ENCODE results near the gene HOXC12.

The HOXC12 gene

GRCh38 chr12:53940443-53941014 is 14.2 kb upstream of the HOXC12 start:
- DNase-seq (ENCODE audit: low read depth in 2 of 2) = no peak

- DNase-seq (ENCODE audit: low read depth in 2 of 2) = no peak
These were observed 13.5 kb upstream of the HOXC12 start for GRCh38 chr12:53941187-53941586.

- no peak for DNase-seq (ENCODE audit: low read depth in 2 of 2)
These were observed 13.0 kb upstream of the HOXC12 start for GRCh38 chr12:53941750-53942149.

- DNase-seq (ENCODE audit: low read depth in 2 of 2) = no peak
These were observed 12.2 kb upstream of the HOXC12 start for GRCh38 chr12:53942467-53942997.

GRCh38 chr12:53944209-53944608 is 10.5 kb upstream of the HOXC12 start:
- DNase-seq (ENCODE audit: low read depth in 2 of 2) = no peak

- no peak for DNase-seq (ENCODE audit: low read depth in 2 of 2)
These were observed 9.5 kb upstream of the HOXC12 start for GRCh38 chr12:53944907-53945847.

GRCh38 chr12:53947743-53948142 is 7.0 kb upstream of the HOXC12 start:
- DNase-seq (ENCODE audit: low read depth in 2 of 2) = no peak

- DNase-seq (ENCODE audit: low read depth in 2 of 2) = no peak
These were observed 5.8 kb upstream of the HOXC12 start for GRCh38 chr12:53948650-53949593.

- DNase-seq (ENCODE audit: low read depth in 2 of 2) = no peak
These were observed 4.9 kb upstream of the HOXC12 start for GRCh38 chr12:53949631-53950436.

- no peak for DNase-seq (ENCODE audit: low read depth in 2 of 2)
These were observed 4.3 kb upstream of the HOXC12 start for GRCh38 chr12:53950437-53950773.

- no peak for DNase-seq (ENCODE audit: low read depth in 2 of 2)
These were observed 3.7 kb upstream of the HOXC12 start for GRCh38 chr12:53950789-53951576.

- DNase-seq (ENCODE audit: low read depth in 2 of 2) = no peak
These were observed 2.9 kb upstream of the HOXC12 start for GRCh38 chr12:53951577-53952334.

- DNase-seq (ENCODE audit: low read depth in 2 of 2) = no peak
These were observed 2.4 kb upstream of the HOXC12 start for GRCh38 chr12:53952335-53952694.

- DNase-seq (ENCODE audit: low read depth in 2 of 2) = no peak
These were observed 1.6 kb upstream of the HOXC12 start for GRCh38 chr12:53952871-53953734.

- DNase-seq (ENCODE audit: low read depth in 2 of 2) = no peak
These were observed 641 bp upstream of the HOXC12 start for GRCh38 chr12:53953831-53954693.

GRCh38 chr12:53955036-53955775 is 503 bp downstream of the HOXC12 start:
- no peak for DNase-seq (ENCODE audit: low read depth in 2 of 2)

- no peak for DNase-seq (ENCODE audit: low read depth in 2 of 2)
These were observed 1.1 kb downstream of the HOXC12 start for GRCh38 chr12:53955776-53956250.
